NK-92 (cell line): ENCODE data around the gene VWC2.

ENCODE experiments used
- DNase-seq: peaks from one replicate; lab custom pipeline; 2025; ENCODE audit not compliant: unreplicated experiment; lab: John Stamatoyannopoulos, UW

Gene VWC2

GRCh38 chr7:49773218-49773935, at the start of gene VWC2:
TSS of gene VWC2 (plus strand) at chr7:49773638. CDS start at chr7:49775436, 1,798 bp downstream.
- DNase-seq: no peak

GRCh38 chr7:49724071-49724470, 49.4 kb upstream of the VWC2 start:
- DNase-seq: no peak

GRCh38 chr7:49731836-49732235, 41.6 kb upstream of the VWC2 start:
- no peak for DNase-seq

- no peak for DNase-seq
These were observed 10.8 kb upstream of the VWC2 start for GRCh38 chr7:49762666-49763065.

GRCh38 chr7:49763791-49764190, 9.6 kb upstream of the VWC2 start:
- DNase-seq: no peak

- DNase-seq: no peak
These were observed 6.5 kb upstream of the VWC2 start for GRCh38 chr7:49766966-49767365.

GRCh38 chr7:49767719-49768118, 5.7 kb upstream of the VWC2 start:
- no peak for DNase-seq

- no peak for DNase-seq
These were observed 5.2 kb upstream of the VWC2 start for GRCh38 chr7:49768254-49768653.

- DNase-seq: no peak
These were observed 4.6 kb upstream of the VWC2 start for GRCh38 chr7:49768835-49769234.

GRCh38 chr7:49769285-49769857, 4.1 kb upstream of the VWC2 start:
- no peak for DNase-seq

- DNase-seq: no peak
These were observed 2.6 kb upstream of the VWC2 start for GRCh38 chr7:49770838-49771237.

- DNase-seq: no peak
These were observed 1.8 kb upstream of the VWC2 start for GRCh38 chr7:49771427-49772176.

- DNase-seq: no peak
These were observed 571 bp upstream of the VWC2 start for GRCh38 chr7:49772916-49773217.

- no peak for DNase-seq
These were observed 559 bp downstream of the VWC2 start for GRCh38 chr7:49773936-49774458.

GRCh38 chr7:49774459-49775064, 1.1 kb downstream of the VWC2 start:
- no peak for DNase-seq

GRCh38 chr7:49775065-49775948, 1.9 kb downstream of the VWC2 start:
- DNase-seq: no peak

- DNase-seq: no peak
These were observed 2.6 kb downstream of the VWC2 start for GRCh38 chr7:49775949-49776443.

GRCh38 chr7:49776994-49777393, 3.6 kb downstream of the VWC2 start:
- DNase-seq: no peak

- no peak for DNase-seq
These were observed 5.4 kb downstream of the VWC2 start for GRCh38 chr7:49778731-49779270.

GRCh38 chr7:49780953-49781352, 7.5 kb downstream of the VWC2 start:
- no peak for DNase-seq
